Esophagus squamous epithelium (tissue), 4 donors: ENCODE data around the gene NR3C1.

ENCODE experiments used
- POLR2A ChIP-seq, 4 donors: fragments of 450-650 bp; IDR thresholded peaks; one replicate each; pipeline ENCODE4 v1.6.1; 2017; ENCODE audit warnings: antibody characterized with exemption in 4 of 4, mild to moderate bottlenecking in 4 of 4, moderate library complexity in 3 of 4
- TF ChIP-seq, protein P1 (sequence below), 6 experiments: fragments of 450-650 bp in 4 of 6; fragments of 200-600 bp in 2 of 6; sonication (generic) in 2 of 6; IDR thresholded peaks; one replicate each; pipeline ENCODE4 v1.5.1; 2016 to 2019; ENCODE audit warnings: antibody characterized with exemption in 6 of 6, mild to moderate bottlenecking in 4 of 6, moderate library complexity in 4 of 6

DNA sequence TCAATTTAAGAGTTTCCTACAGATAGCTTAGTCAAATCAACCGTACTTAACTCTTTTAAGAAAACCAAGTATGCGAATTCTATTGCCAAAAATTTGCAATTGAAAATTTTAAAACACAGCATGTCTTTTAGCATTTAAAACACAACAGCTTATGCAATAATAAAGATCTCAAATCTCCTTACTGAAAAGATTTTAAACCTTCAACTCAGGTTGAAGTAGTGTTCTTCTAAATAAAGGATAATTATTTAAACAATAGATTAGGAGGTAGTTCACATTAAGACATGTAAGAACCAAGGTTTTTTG is 5.5 kb downstream of the NR3C1 start:
- TF ChIP-seq, protein P1, sequence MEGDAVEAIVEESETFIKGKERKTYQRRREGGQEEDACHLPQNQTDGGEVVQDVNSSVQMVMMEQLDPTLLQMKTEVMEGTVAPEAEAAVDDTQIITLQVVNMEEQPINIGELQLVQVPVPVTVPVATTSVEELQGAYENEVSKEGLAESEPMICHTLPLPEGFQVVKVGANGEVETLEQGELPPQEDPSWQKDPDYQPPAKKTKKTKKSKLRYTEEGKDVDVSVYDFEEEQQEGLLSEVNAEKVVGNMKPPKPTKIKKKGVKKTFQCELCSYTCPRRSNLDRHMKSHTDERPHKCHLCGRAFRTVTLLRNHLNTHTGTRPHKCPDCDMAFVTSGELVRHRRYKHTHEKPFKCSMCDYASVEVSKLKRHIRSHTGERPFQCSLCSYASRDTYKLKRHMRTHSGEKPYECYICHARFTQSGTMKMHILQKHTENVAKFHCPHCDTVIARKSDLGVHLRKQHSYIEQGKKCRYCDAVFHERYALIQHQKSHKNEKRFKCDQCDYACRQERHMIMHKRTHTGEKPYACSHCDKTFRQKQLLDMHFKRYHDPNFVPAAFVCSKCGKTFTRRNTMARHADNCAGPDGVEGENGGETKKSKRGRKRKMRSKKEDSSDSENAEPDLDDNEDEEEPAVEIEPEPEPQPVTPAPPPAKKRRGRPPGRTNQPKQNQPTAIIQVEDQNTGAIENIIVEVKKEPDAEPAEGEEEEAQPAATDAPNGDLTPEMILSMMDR (IDR thresholded peaks at IDR 0.05): no peak
- TF ChIP-seq POLR2A (IDR thresholded peaks at IDR 0.05): no peak
